Measurements from ENCODE around the gene RAB15. TPM values are rescaled to one million over a fixed set of nuclear protein-coding genes. Genes with fewer than 3 reads are reported as not detected.

The RAB15 gene
- total RNA-seq, 1 donor from 2014 or later = 27.5 TPM

DNA sequence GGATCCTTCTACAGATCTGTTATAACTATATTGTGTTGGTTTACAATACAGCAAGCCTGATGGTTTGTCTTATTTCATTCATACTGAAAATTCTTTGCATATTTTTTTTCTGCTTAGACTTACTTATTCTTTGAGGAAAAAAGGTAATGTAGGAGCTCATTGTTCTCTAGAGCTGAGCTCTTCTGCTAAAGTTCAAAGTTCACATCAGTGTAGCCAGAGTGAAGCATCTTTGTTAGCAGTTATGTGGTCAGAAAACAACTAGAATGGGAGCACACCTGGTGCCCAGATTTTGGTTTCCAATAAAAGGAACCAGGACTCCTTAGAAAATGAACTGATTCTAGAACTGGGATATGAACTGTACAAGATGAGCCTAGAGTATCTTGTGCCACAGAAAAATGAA, 39.9 kb downstream of the RAB15 start:
- DNase-seq (ENCODE audit: extremely low spot score, unreplicated experiment) = no peak
- H3K9me3 Mint-ChIP-seq (ENCODE audit: unreplicated experiment) = no peaks in the 10 kb centered on the region
- TF ChIP-seq, protein P1, sequence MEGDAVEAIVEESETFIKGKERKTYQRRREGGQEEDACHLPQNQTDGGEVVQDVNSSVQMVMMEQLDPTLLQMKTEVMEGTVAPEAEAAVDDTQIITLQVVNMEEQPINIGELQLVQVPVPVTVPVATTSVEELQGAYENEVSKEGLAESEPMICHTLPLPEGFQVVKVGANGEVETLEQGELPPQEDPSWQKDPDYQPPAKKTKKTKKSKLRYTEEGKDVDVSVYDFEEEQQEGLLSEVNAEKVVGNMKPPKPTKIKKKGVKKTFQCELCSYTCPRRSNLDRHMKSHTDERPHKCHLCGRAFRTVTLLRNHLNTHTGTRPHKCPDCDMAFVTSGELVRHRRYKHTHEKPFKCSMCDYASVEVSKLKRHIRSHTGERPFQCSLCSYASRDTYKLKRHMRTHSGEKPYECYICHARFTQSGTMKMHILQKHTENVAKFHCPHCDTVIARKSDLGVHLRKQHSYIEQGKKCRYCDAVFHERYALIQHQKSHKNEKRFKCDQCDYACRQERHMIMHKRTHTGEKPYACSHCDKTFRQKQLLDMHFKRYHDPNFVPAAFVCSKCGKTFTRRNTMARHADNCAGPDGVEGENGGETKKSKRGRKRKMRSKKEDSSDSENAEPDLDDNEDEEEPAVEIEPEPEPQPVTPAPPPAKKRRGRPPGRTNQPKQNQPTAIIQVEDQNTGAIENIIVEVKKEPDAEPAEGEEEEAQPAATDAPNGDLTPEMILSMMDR (IDR thresholded peaks at IDR 0.05) = no peak
- H3K27me3 Mint-ChIP-seq (ENCODE audit: unreplicated experiment) = no peaks in the 10 kb centered on the region
- peaks cover 18% of the 10 kb centered on the region for H3K4me1 Mint-ChIP-seq (ENCODE audit: unreplicated experiment)
- H3K4me3 Mint-ChIP-seq (ENCODE audit: unreplicated experiment) = no peak overlapping the region
- H3K36me3 Mint-ChIP-seq (ENCODE audit: unreplicated experiment) = peaks cover 16% of the 10 kb centered on the region
- no peak overlapping the region for H3K27ac Mint-ChIP-seq (ENCODE audit: unreplicated experiment)

DNA sequence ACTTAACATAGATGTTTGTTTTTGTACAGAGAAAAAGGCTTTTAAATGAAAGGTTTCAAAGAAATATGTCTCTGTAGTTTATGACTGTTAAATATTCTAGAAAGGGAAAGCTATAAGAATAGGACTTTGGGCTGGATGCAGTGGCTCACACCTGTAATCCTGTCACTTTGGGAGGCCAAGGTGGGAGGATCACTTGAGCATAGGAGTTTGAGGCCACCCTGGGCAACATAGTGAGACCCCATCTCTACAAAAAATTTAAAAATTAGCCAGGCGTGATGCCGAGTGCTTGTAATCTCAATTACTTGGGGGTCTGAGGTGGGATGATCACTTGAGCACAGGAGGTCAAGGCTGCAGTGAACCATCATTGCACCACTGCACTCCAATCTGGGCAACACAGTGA, 41.0 kb downstream of the RAB15 start:
- no peaks in the 10 kb centered on the region for H3K9me3 Mint-ChIP-seq (ENCODE audit: unreplicated experiment)
- H3K27me3 Mint-ChIP-seq (ENCODE audit: unreplicated experiment) = no peaks in the 10 kb centered on the region
- no peak for DNase-seq (ENCODE audit: extremely low spot score, unreplicated experiment)
- H3K27ac Mint-ChIP-seq (ENCODE audit: unreplicated experiment) = no peak overlapping the region
- no peak overlapping the region for H3K4me3 Mint-ChIP-seq (ENCODE audit: unreplicated experiment)
- H3K36me3 Mint-ChIP-seq (ENCODE audit: unreplicated experiment) = peaks cover 21% of the 10 kb centered on the region
- H3K4me1 Mint-ChIP-seq (ENCODE audit: unreplicated experiment) = peaks cover 8% of the 10 kb centered on the region
- TF ChIP-seq, protein P1 (IDR thresholded peaks at IDR 0.05) = no peak

DNA sequence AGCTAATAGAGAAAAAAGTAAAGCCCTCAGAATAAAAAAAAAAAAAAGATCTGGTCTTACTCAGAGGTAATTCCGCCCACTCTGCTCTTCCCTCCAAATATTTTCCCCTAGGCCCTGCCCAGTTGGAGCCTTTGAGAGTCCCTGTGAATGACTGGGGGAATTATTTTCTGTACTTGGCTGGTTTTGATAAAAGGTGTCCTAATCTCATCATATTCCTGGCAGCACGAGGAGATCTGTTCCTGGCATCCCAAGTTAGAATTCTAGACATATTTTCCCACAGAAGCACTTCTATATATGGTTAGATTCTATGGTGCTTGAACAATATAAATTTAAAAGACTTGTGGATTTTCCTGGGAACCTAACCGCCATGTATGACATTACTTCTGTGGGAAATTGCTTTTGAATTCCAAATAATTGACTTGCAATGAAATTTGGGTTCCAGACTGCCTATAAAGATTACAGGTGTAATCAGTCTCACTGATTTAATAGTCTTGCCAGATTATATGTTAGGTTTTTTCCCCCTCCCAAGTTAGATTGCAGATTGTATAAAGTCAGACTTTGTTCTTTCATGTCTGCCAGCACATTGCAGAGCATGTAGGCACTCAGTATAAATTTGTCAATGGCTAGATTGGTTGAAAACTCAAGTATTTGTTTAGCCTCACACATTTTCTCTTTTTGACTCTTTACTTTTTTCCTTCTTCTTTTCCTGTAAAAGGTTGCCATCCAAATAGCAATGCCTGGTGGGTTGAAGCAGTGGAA, 41.9 kb downstream of the RAB15 start:
- peaks cover 22% of the 10 kb centered on the region for H3K36me3 Mint-ChIP-seq (ENCODE audit: unreplicated experiment)
- H3K4me3 Mint-ChIP-seq (ENCODE audit: unreplicated experiment) = no peak overlapping the region
- DNase-seq (ENCODE audit: extremely low spot score, unreplicated experiment) = no peak
- TF ChIP-seq, protein P1 (IDR thresholded peaks at IDR 0.05) = no peak
- H3K4me1 Mint-ChIP-seq (ENCODE audit: unreplicated experiment) = peaks cover 8% of the 10 kb centered on the region
- peak overlapping the region; percentile 45 for H3K27ac Mint-ChIP-seq (ENCODE audit: unreplicated experiment)
- no peaks in the 10 kb centered on the region for H3K9me3 Mint-ChIP-seq (ENCODE audit: unreplicated experiment)
- H3K27me3 Mint-ChIP-seq (ENCODE audit: unreplicated experiment) = no peaks in the 10 kb centered on the region

GRCh38 chr14:64929014-64929359, 43.1 kb downstream of the RAB15 start:
- Mint-ChIP-seq H3K4me3 (ENCODE audit: unreplicated experiment) (no peak overlapping the region), H3K36me3 (ENCODE audit: unreplicated experiment) (peaks cover 20% of the 10 kb centered on the region), H3K9me3 (ENCODE audit: unreplicated experiment) (no peaks in the 10 kb centered on the region), H3K4me1 (ENCODE audit: unreplicated experiment) (peaks cover 8% of the 10 kb centered on the region), H3K27ac (ENCODE audit: unreplicated experiment) (no peak overlapping the region), H3K27me3 (ENCODE audit: unreplicated experiment) (no peaks in the 10 kb centered on the region)
- DNase-seq (ENCODE audit: extremely low spot score, unreplicated experiment) = no peak
- TF ChIP-seq, protein P1 (IDR thresholded peaks at IDR 0.05) = no peak

DNA sequence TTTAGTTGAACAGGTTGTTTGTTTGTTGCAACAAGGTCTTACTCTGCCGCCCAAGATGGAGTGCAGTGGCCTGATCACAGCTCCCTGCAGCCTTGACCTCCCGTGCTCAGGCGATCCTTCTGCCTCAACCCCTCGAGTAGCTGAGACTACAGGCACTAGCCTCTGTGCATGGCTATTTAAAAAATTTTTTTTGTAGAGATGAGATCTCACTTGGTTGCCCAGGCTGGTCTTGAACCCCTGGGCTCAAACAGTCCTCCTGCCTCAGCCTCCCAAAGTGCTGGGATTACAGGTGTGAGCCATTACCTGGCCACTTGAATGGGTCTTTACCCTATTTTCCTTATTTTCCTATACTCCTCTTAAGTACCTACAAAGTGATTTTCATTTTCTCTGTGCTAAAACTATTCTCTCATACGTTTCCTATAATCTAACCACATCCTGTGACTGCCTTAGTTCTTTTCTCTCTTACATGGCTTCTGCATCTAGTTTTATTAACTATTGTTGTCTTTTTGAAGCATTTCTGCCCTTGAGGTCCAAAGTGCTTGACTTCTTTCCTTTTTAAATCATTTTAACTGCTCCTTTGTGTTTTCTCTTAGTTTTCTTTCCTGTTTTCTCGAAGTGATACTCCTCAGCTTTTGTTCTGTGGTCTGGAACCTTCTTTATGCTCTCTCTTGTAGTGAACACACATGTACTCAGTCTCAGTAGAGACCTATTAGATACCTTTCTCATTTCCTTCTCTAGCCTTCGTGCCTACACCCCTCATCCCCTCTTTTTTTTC, 43.7 kb downstream of the RAB15 start:
- H3K9me3 Mint-ChIP-seq (ENCODE audit: unreplicated experiment) = no peaks in the 10 kb centered on the region
- H3K4me1 Mint-ChIP-seq (ENCODE audit: unreplicated experiment) = peaks cover 8% of the 10 kb centered on the region
- no peak for DNase-seq (ENCODE audit: extremely low spot score, unreplicated experiment)
- TF ChIP-seq, protein P1 (IDR thresholded peaks at IDR 0.05) = no peak
- no peaks in the 10 kb centered on the region for H3K27me3 Mint-ChIP-seq (ENCODE audit: unreplicated experiment)
- H3K36me3 Mint-ChIP-seq (ENCODE audit: unreplicated experiment) = peaks cover 24% of the 10 kb centered on the region
- H3K27ac Mint-ChIP-seq (ENCODE audit: unreplicated experiment) = no peak overlapping the region
- H3K4me3 Mint-ChIP-seq (ENCODE audit: unreplicated experiment) = no peak overlapping the region
